ENCODE measurements around the gene C6orf89. TPM values are rescaled to one million over a fixed set of nuclear protein-coding genes. Genes with fewer than 3 reads are reported as not detected.

Gene C6orf89
- polyA plus RNA-seq, 4 donors: 44.0 to 63.3 (median 51.4) TPM

Other genes with a start within 250 kb of the C6orf89 start
- 10 to 100 TPM in 3 of 4 donors, 1 to 10 TPM in 1; 9.2 to 26.4 (median 16.3) TPM for gene CDKN1A, start 207.2 kb upstream of the C6orf89 start, polyA plus RNA-seq (ENCODE audit: insufficient read length in 4 of 4)
- under 1 TPM in 3 of 4 donors, not detected in 1; 0.04 to 0.09 (median 0.08) TPM for gene RAB44, start 188.1 kb upstream of the C6orf89 start, polyA plus RNA-seq (ENCODE audit: insufficient read length in 4 of 4)
- 10 to 100 TPM in 3 of 4 donors, 1 to 10 TPM in 1; 7.7 to 15.0 (median 11.8) TPM for gene CPNE5, start 46.5 kb upstream of the C6orf89 start, polyA plus RNA-seq (ENCODE audit: insufficient read length in 4 of 4)
- 10 to 100 TPM; 40.7 to 63.5 (median 52.6) TPM for gene PPIL1, start 11.1 kb upstream of the C6orf89 start, polyA plus RNA-seq (ENCODE audit: insufficient read length in 4 of 4)
- gene PI16, start 68.8 kb downstream of the C6orf89 start, polyA plus RNA-seq (ENCODE audit: insufficient read length in 4 of 4): 10 to 100 TPM in 1 of 4 donors, 1 to 10 TPM in 2, under 1 TPM in 1; 0.61 to 68.9 (median 6.3) TPM
- 100 to 1,000 TPM; 139 to 181 (median 166) TPM for gene MTCH1, start 100.2 kb downstream of the C6orf89 start, polyA plus RNA-seq (ENCODE audit: insufficient read length in 4 of 4)
- 1 to 10 TPM; 1.2 to 3.9 (median 2.4) TPM for gene FGD2, start 119.7 kb downstream of the C6orf89 start, polyA plus RNA-seq (ENCODE audit: insufficient read length in 4 of 4)

Data from left renal pelvis (tissue), 4 donors.